ENCODE measurements around the gene HPSE.
"Not testable (repeated sequence)": the region's sequence is repeated elsewhere in the genome, so short reads cannot be mapped to it uniquely, and the experiment has no call there.

The HPSE gene

DNA sequence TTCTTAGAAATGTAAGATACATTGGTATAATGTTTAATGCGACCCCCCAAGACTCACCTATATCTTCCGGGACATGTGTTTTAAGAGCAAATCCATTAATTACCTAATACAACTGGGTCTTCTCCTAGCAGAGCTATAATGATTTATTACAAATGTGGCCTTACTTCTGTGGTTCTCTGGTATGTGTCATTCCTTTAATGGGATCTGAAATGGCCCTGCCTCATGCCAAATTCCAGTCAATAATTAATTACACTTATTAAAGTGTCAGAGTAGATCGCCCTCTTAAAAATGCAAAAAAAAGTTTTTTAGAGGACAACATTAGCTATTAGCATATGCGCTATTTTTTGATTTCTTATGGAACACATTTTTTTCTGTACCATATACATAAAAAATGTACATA is 17.0 kb downstream of the HPSE start:
- Histone ChIP-seq H3K4me1 (ENCODE audit: control insufficient read depth in 2 of 2, insufficient read depth in 2 of 2, low read length in 2 of 2) (no peaks in the 10 kb centered on the region), H3K27me3 (ENCODE audit: control insufficient read depth in 2 of 2, insufficient read depth in 2 of 2, low read length in 2 of 2) (no peaks in the 10 kb centered on the region), H3K4me3 (ENCODE audit: low read length in 2 of 2) (no peak overlapping the region), H3K27ac (ENCODE audit: low read depth in 2 of 2, low read length in 2 of 2) (no peak overlapping the region), H3K36me3 (ENCODE audit: control insufficient read depth in 2 of 2, insufficient read depth in 2 of 2, low read length in 2 of 2) (peaks cover 0 to 5% of the 10 kb centered on the region in 2 donors), H3K9ac (ENCODE audit: low read depth in 1 of 2, low read length in 2 of 2) (no peak overlapping the region), H3K9me3 (ENCODE audit: control insufficient read depth in 2 of 2, low read length in 2 of 2) (no peaks in the 10 kb centered on the region)

GRCh38 chr4:83316459-83317165 is 18.0 kb downstream of the HPSE start:
- H3K9me3 ChIP-seq (ENCODE audit: control insufficient read depth in 2 of 2, low read length in 2 of 2): no peaks in the 10 kb centered on the region
- H3K4me3 ChIP-seq (ENCODE audit: low read length in 2 of 2): no peak overlapping the region
- no peak overlapping the region for H3K27ac ChIP-seq (ENCODE audit: low read depth in 2 of 2, low read length in 2 of 2)
- peaks cover 0 to 8% of the 10 kb centered on the region in 2 donors for H3K36me3 ChIP-seq (ENCODE audit: control insufficient read depth in 2 of 2, insufficient read depth in 2 of 2, low read length in 2 of 2)
- H3K4me1 ChIP-seq (ENCODE audit: control insufficient read depth in 2 of 2, insufficient read depth in 2 of 2, low read length in 2 of 2): no peaks in the 10 kb centered on the region
- H3K27me3 ChIP-seq (ENCODE audit: control insufficient read depth in 2 of 2, insufficient read depth in 2 of 2, low read length in 2 of 2): no peaks in the 10 kb centered on the region
- H3K9ac ChIP-seq (ENCODE audit: low read depth in 1 of 2, low read length in 2 of 2): no peak overlapping the region

DNA sequence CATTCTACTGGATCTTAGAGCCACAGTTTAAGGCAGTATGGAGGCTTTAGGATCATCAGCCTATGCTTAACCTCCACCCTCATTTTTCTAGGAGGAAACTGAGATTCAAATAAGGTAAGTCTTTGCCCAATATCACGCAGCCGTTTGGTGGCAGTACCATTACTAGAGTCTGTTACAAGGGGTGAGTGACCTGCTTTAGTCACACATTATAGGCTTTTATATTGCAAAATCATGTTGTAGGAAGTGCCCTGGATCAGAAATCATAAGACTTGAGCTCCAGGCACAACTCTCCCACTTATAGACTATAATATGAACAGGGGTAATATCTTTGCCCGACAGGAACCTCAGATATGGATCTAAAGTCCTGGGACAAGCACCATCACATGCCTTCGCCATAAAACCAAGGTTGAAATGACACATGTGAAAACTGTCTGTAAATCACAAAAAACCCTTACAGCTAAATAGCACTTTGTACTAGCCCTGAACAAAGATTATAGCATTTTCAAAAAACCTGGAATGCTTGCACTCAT is 19.2 kb downstream of the HPSE start:
- H3K9me3 ChIP-seq (ENCODE audit: control insufficient read depth in 2 of 2, low read length in 2 of 2): no peaks in the 10 kb centered on the region
- no peak overlapping the region for H3K4me3 ChIP-seq (ENCODE audit: low read length in 2 of 2)
- H3K27me3 ChIP-seq (ENCODE audit: control insufficient read depth in 2 of 2, insufficient read depth in 2 of 2, low read length in 2 of 2): no peaks in the 10 kb centered on the region
- H3K36me3 ChIP-seq (ENCODE audit: control insufficient read depth in 2 of 2, insufficient read depth in 2 of 2, low read length in 2 of 2): peaks cover 0 to 8% of the 10 kb centered on the region in 2 donors
- no peaks in the 10 kb centered on the region for H3K4me1 ChIP-seq (ENCODE audit: control insufficient read depth in 2 of 2, insufficient read depth in 2 of 2, low read length in 2 of 2)
- no peak overlapping the region for H3K27ac ChIP-seq (ENCODE audit: low read depth in 2 of 2, low read length in 2 of 2)
- no peak overlapping the region for H3K9ac ChIP-seq (ENCODE audit: low read depth in 1 of 2, low read length in 2 of 2)

DNA sequence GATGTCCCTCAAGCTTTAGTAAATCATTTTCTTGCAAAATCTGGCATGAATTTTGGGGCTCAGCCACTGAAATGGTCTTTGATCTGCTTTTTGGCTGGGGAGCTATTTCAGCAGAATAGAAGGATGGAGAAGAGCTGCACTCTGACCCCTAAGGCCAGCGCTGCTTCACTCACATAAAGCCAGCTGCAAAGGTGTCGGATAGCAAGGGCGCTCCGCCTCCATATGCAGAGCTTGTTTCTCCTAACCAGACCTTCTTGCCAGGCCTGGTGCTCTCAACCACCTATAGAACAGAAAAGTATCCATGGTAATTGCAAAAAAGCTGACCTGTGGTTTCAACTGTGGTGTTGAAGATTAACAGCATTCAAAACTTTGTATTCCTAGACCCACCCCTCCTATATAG is 26.0 kb downstream of the HPSE start:
- Histone ChIP-seq H3K27me3 (ENCODE audit: control insufficient read depth in 2 of 2, insufficient read depth in 2 of 2, low read length in 2 of 2) (no peaks in the 10 kb centered on the region), H3K4me3 (ENCODE audit: low read length in 2 of 2) (no peak overlapping the region), H3K36me3 (ENCODE audit: control insufficient read depth in 2 of 2, insufficient read depth in 2 of 2, low read length in 2 of 2) (peaks cover 0 to 4% of the 10 kb centered on the region in 2 donors), H3K9ac (ENCODE audit: low read depth in 1 of 2, low read length in 2 of 2) (no peak overlapping the region), H3K9me3 (ENCODE audit: control insufficient read depth in 2 of 2, low read length in 2 of 2) (no peaks in the 10 kb centered on the region), H3K27ac (ENCODE audit: low read depth in 2 of 2, low read length in 2 of 2) (no peak overlapping the region), H3K4me1 (ENCODE audit: control insufficient read depth in 2 of 2, insufficient read depth in 2 of 2, low read length in 2 of 2) (peaks cover 0 to 8% of the 10 kb centered on the region in 2 donors)

DNA sequence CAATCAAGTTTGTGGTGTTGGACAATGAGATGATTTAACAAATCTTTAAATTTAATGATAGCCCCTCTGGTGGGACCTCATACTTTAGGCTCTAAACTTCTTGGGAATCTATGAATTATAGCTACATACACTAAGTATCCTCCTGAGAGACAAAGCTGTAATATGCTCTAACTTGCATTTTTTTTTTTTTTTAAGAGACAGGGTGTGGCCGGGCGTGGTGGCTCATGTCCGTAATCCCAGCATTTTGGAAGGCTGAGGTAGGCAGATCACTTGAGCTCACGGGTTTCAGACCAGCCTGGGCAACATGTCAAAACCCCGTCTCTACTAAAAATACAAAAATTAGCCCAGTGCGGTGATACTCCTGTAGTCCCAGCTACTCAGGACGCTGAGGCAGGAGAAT is 26.7 kb downstream of the HPSE start:
- no peaks in the 10 kb centered on the region for H3K9me3 ChIP-seq (ENCODE audit: control insufficient read depth in 2 of 2, low read length in 2 of 2)
- H3K4me3 ChIP-seq (ENCODE audit: low read length in 2 of 2): no peak overlapping the region
- no peak overlapping the region for H3K9ac ChIP-seq (ENCODE audit: low read depth in 1 of 2, low read length in 2 of 2)
- H3K27me3 ChIP-seq (ENCODE audit: control insufficient read depth in 2 of 2, insufficient read depth in 2 of 2, low read length in 2 of 2): no peaks in the 10 kb centered on the region
- peaks cover 0 to 8% of the 10 kb centered on the region in 2 donors for H3K4me1 ChIP-seq (ENCODE audit: control insufficient read depth in 2 of 2, insufficient read depth in 2 of 2, low read length in 2 of 2)
- peaks cover 0 to 4% of the 10 kb centered on the region in 2 donors for H3K36me3 ChIP-seq (ENCODE audit: control insufficient read depth in 2 of 2, insufficient read depth in 2 of 2, low read length in 2 of 2)
- no peak overlapping the region for H3K27ac ChIP-seq (ENCODE audit: low read depth in 2 of 2, low read length in 2 of 2)

DNA sequence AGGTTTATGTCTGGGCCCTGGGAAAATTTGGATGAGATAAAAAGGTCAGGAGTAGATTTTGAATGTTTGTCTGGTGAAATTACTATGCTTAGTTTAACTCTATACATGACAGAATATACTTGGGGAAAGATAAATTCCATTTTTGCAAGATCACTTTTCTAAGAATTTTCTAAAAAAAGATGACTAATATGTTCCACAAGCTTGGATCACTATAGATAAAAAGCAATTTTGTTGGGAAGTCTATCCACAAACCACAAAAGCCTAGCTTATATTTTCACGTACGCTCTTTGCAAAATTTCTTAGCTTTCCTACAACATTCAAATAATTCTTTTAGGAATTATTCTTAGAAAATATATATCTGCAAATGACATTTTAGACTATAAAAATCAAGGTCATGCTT is 29.5 kb downstream of the HPSE start:
- Histone ChIP-seq H3K4me1 (ENCODE audit: control insufficient read depth in 2 of 2, insufficient read depth in 2 of 2, low read length in 2 of 2) (peaks cover 0 to 8% of the 10 kb centered on the region in 2 donors), H3K36me3 (ENCODE audit: control insufficient read depth in 2 of 2, insufficient read depth in 2 of 2, low read length in 2 of 2) (peaks cover 0 to 2% of the 10 kb centered on the region in 2 donors), H3K9me3 (ENCODE audit: control insufficient read depth in 2 of 2, low read length in 2 of 2) (no peaks in the 10 kb centered on the region), H3K9ac (ENCODE audit: low read depth in 1 of 2, low read length in 2 of 2) (no peak overlapping the region), H3K27me3 (ENCODE audit: control insufficient read depth in 2 of 2, insufficient read depth in 2 of 2, low read length in 2 of 2) (no peaks in the 10 kb centered on the region), H3K4me3 (ENCODE audit: low read length in 2 of 2) (no peak overlapping the region), H3K27ac (ENCODE audit: low read depth in 2 of 2, low read length in 2 of 2) (no peak overlapping the region)

DNA sequence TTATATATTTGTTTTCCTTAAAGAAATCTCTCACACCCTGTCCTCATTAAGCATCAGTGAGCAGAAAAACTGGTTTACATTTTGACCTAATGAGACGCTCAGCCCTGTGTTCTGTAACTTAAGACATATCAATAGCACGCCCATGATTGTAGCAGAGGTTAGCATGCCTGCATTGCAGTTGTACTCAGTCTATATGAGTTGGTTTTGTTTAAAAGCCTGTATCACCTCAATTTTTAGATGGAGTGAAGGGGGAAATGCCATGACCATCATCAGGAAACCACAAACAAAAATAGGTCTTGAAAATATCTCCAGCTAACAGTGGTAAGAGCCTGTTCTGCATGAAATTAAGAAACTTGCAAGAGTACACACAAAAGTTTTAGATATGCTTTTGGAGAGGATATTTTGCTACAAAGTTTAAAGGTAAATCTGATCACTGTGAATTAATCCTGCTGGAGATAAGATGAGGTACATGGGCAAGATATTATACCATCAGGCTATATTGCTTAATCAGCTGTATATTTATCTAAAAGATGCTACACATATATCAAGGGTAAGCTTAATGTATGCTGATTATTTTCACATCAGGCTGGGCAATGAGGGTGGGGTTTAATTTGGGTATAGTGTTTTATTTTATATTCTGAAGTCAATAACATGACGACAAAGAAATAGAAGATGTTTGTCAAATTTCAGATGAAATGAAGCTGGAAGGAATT is 36.9 kb downstream of the HPSE start:
- Histone ChIP-seq H3K27ac (ENCODE audit: low read depth in 2 of 2, low read length in 2 of 2) (no peak overlapping the region), H3K9me3 (ENCODE audit: control insufficient read depth in 2 of 2, low read length in 2 of 2) (no peaks in the 10 kb centered on the region), H3K27me3 (ENCODE audit: control insufficient read depth in 2 of 2, insufficient read depth in 2 of 2, low read length in 2 of 2) (no peaks in the 10 kb centered on the region), H3K9ac (ENCODE audit: low read depth in 1 of 2, low read length in 2 of 2) (no peak overlapping the region), H3K4me1 (ENCODE audit: control insufficient read depth in 2 of 2, insufficient read depth in 2 of 2, low read length in 2 of 2) (no peaks in the 10 kb centered on the region), H3K4me3 (ENCODE audit: low read length in 2 of 2) (no peak overlapping the region), H3K36me3 (ENCODE audit: control insufficient read depth in 2 of 2, insufficient read depth in 2 of 2, low read length in 2 of 2) (peaks cover 2 to 4% of the 10 kb centered on the region in 2 donors)

DNA sequence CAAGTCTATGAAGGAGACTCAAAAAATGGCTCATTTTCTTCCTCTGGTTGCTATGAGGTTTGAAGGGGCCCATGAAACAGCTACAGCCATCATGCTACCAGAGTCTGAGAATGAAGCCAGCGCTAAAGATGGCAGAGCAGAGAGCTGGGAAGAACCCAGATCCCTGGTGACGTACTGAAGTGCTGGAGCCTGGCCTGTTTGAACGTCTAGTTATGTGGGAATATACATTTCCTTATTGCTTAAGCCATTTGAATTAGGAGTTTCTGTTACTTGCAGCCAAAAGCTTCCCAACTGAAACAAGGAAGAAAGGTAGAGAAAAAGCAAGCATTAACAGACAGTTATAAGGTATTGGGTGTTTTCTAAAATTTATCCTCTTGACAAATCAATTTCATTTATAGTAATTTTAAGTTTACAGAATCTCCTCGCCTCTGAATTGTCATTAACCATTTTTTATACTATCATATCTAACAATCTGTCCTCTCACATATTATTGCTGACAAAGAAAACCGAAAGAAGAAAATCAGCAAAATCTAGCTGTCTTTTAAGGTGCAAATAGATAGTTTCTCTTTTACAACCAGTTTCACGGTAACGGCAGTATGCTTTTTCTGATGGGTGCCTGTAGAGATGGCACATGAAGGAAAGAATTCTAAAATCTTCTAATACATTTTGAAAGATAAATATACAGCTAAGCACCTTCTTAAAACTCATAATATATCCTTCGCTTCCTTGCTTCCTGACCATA is 41.2 kb downstream of the HPSE start:
- Histone ChIP-seq H3K27ac (ENCODE audit: low read depth in 2 of 2, low read length in 2 of 2) (peak overlapping the region in 1 of 2 donors; percentile 20), H3K4me3 (ENCODE audit: low read length in 2 of 2) (no peak overlapping the region), H3K36me3 (ENCODE audit: control insufficient read depth in 2 of 2, insufficient read depth in 2 of 2, low read length in 2 of 2) (peaks cover 0 to 4% of the 10 kb centered on the region in 2 donors), H3K9me3 (ENCODE audit: control insufficient read depth in 2 of 2, low read length in 2 of 2) (no peaks in the 10 kb centered on the region), H3K27me3 (ENCODE audit: control insufficient read depth in 2 of 2, insufficient read depth in 2 of 2, low read length in 2 of 2) (no peaks in the 10 kb centered on the region), H3K4me1 (ENCODE audit: control insufficient read depth in 2 of 2, insufficient read depth in 2 of 2, low read length in 2 of 2) (peaks cover 0 to 4% of the 10 kb centered on the region in 2 donors), H3K9ac (ENCODE audit: low read depth in 1 of 2, low read length in 2 of 2) (no peak overlapping the region)

- not testable (repeated sequence) for H3K4me1 ChIP-seq (ENCODE audit: control insufficient read depth in 2 of 2, insufficient read depth in 2 of 2, low read length in 2 of 2); H3K9me3 ChIP-seq (ENCODE audit: control insufficient read depth in 2 of 2, low read length in 2 of 2); H3K27me3 ChIP-seq (ENCODE audit: control insufficient read depth in 2 of 2, insufficient read depth in 2 of 2, low read length in 2 of 2); H3K36me3 ChIP-seq (ENCODE audit: control insufficient read depth in 2 of 2, insufficient read depth in 2 of 2, low read length in 2 of 2); H3K9ac ChIP-seq (ENCODE audit: low read depth in 1 of 2, low read length in 2 of 2); H3K4me3 ChIP-seq (ENCODE audit: low read length in 2 of 2); H3K27ac ChIP-seq (ENCODE audit: low read depth in 2 of 2, low read length in 2 of 2)
These were observed 44.4 kb downstream of the HPSE start for GRCh38 chr4:83290059-83290774.
